Left ventricle myocardium inferior (tissue), 1 donor: Measurements from ENCODE around the gene ODAD3. TPM values are rescaled to one million over a fixed set of nuclear protein-coding genes. Genes with fewer than 3 reads are reported as not detected.
A peak's percentile ranks its signal among the peaks of the same experiment; 100 is the strongest.
"Not testable (repeated sequence)": the region's sequence is repeated elsewhere in the genome, so short reads cannot be mapped to it uniquely, and the experiment has no call there.

Source experiments
- DNase-seq: peaks from one replicate; pipeline ENCODE4 v3.0.0-alpha.2; 2020
- H3K27ac ChIP-seq: fragments of 200-600 bp; replicated peaks from 2 replicates; pipeline ENCODE4 v1.8.0; 2021
- H3K27me3 ChIP-seq: fragments of 200-600 bp; 2 replicates; pipeline ENCODE4 v1.8.0; 2021; ENCODE audit warnings: low read depth
- H3K36me3 ChIP-seq: fragments of 200-600 bp; 2 replicates; pipeline ENCODE4 v1.8.0; 2021
- H3K4me1 ChIP-seq: fragments of 200-600 bp; 2 replicates; pipeline ENCODE4 v1.8.0; 2021
- H3K4me3 ChIP-seq: fragments of 200-600 bp; 2 replicates; pipeline ENCODE4 v1.8.0; 2021; ENCODE audit warnings: mild to moderate bottlenecking, moderate library complexity
- H3K9me3 ChIP-seq: fragments of 200-600 bp; replicated peaks from 2 replicates; pipeline ENCODE4 v1.8.0; 2021
- intact Hi-C: fragments of 100-400 bp; cut with micrococcal nuclease; formaldehyde crosslinking; loops from one replicate; pipeline ENCODE4 v1.11.0; 2022
- total RNA-seq: library from RNA; stranded (reverse); fragmentation: NEBNext Ultra II Directional; extraction: Animal tissue kit (Norgen Biotek cat#: 25700); gene quantifications from one replicate; pipeline ENCODE4 v1.2.1, GENCODE V29; 2021
- TF ChIP-seq, protein P1 (sequence below): fragments of 200-600 bp; IDR thresholded peaks from 2 replicates; pipeline ENCODE4 v1.8.0; 2021; ENCODE audit warnings: antibody characterized with exemption, mild to moderate bottlenecking, borderline replicate concordance
- donor health status: DM: no; HTN: yes; CAD: no; lungs with severe emphysema.

Gene ODAD3
- total RNA-seq, 1 donor from 2014 or later, result 0.77 TPM

DNA sequence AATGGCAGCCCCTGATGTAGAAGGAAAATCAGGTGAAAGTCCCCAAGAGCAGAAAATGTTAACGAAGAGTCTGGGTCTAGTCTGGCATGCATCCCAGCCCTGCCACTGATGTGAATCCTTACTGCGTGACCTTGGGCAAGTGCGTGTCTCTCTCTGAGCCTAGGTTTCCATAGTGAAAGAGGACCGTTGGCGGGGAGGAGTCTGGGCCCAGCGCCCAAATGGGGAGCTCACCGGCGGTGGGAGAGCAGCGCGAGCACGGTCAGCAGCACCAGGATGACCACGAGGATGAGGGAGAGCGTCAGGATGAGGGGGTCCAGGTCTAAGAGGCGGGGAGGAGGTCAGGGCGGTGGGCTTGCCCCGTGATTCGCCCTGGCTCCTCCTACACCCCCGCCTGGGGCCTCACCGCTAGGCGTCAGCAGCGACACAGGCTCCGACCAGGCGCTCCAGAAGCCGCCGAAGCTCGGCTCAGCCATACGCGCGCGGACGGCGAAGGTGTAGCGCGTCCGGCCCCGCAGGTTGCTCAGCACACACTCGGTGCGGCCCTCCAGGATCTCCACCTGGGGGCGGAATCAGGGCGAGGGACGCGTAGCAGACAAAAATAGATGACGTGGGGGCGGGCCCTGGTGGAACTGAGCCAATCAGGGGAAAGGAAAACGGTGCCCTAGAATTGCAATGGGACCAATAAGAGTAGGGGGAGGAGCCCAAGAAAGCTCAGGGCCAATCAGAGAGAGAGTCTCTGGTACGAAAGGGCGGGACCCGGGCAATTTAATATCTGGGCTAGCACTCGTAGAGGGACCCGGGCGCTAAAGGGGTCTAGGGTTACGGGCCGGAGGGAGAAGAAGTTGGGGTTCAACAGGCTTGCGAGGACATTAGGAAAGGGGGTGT lies 54.0 kb downstream of the ODAD3 start:
- intact Hi-C loops, result no loop called here
- peaks cover 71% of the 10 kb centered on the region for H3K4me1 ChIP-seq
- TF ChIP-seq, protein P1, sequence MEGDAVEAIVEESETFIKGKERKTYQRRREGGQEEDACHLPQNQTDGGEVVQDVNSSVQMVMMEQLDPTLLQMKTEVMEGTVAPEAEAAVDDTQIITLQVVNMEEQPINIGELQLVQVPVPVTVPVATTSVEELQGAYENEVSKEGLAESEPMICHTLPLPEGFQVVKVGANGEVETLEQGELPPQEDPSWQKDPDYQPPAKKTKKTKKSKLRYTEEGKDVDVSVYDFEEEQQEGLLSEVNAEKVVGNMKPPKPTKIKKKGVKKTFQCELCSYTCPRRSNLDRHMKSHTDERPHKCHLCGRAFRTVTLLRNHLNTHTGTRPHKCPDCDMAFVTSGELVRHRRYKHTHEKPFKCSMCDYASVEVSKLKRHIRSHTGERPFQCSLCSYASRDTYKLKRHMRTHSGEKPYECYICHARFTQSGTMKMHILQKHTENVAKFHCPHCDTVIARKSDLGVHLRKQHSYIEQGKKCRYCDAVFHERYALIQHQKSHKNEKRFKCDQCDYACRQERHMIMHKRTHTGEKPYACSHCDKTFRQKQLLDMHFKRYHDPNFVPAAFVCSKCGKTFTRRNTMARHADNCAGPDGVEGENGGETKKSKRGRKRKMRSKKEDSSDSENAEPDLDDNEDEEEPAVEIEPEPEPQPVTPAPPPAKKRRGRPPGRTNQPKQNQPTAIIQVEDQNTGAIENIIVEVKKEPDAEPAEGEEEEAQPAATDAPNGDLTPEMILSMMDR, result peak; percentile 84

DNA sequence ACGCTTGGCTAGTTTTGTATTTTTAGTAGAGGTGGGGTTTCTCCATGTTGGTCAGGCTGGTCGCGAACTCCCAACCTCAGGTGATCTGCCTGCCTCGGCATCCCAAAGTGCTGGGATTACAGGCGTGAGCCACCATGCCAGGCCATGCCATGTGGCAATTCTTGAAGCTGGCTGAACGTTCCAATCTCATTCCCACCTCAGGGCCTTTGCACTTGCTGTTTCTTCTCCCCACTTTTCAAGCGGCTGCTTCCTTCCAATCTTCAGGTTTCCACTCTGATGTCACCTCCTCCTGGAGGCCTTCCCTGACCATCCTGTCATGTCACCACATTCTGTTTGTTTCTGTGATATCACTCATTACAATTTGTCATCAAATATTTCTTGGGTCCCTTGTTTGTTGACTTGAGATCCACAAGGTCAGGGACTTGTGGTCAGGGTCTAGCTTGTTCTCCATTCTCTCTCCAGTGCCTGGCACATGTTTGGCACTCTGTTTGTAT lies 55.0 kb downstream of the ODAD3 start:
- H3K27me3 ChIP-seq, result peaks cover 19% of the 10 kb centered on the region
- TF ChIP-seq, protein P1, result no peak
- H3K4me3 ChIP-seq, result peak overlapping the region; percentile 73
- H3K9me3 ChIP-seq, result no peaks in the 10 kb centered on the region
- intact Hi-C loops, result no loop called here
- H3K36me3 ChIP-seq, result no peaks in the 10 kb centered on the region
- H3K27ac ChIP-seq, result no peak overlapping the region
- H3K4me1 ChIP-seq, result peaks cover 79% of the 10 kb centered on the region
- DNase-seq, result no peak

More for the DNA sequence above, 54.0 kb downstream of the ODAD3 start:
- peak; percentile 96 for DNase-seq
- Histone ChIP-seq H3K27me3 (peaks cover 19% of the 10 kb centered on the region), H3K27ac (peak overlapping the region; percentile 80), H3K36me3 (no peaks in the 10 kb centered on the region), H3K4me3 (peak overlapping the region; percentile 73), H3K9me3 (no peaks in the 10 kb centered on the region)

DNA sequence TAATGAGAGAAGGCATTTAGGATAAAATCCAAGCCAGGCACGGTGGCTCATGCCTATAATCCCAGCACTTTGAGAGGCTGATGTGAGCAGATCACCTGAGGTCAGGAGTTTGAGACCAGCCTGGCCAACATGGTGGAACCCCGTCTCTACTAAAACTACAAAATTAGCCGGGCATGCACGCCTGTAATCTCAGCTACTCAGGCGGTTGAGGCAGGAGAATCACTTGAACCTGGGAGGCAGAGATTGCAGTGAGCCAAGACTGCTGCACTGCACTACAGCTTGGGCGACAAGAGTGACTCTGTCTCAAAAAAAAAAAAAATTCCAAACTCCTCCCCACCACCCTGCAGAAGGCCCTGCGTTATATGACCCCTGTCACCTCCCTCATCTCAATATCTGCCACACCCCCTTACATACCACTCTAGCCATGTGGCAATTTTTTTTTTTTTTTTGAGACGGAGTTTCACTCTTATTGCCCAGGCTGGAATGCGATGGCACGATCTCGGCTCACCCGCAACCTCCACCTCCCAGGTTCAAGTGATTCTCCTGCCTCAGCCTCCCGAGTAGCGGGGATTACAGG lies 55.6 kb downstream of the ODAD3 start:
- Histone ChIP-seq H3K27me3 (peaks cover 19% of the 10 kb centered on the region), H3K4me1 (peaks cover 77% of the 10 kb centered on the region)
- DNase-seq, H3K36me3 ChIP-seq, H3K27ac ChIP-seq, H3K9me3 ChIP-seq, H3K4me3 ChIP-seq, intact Hi-C loops: not testable (repeated sequence)

DNA sequence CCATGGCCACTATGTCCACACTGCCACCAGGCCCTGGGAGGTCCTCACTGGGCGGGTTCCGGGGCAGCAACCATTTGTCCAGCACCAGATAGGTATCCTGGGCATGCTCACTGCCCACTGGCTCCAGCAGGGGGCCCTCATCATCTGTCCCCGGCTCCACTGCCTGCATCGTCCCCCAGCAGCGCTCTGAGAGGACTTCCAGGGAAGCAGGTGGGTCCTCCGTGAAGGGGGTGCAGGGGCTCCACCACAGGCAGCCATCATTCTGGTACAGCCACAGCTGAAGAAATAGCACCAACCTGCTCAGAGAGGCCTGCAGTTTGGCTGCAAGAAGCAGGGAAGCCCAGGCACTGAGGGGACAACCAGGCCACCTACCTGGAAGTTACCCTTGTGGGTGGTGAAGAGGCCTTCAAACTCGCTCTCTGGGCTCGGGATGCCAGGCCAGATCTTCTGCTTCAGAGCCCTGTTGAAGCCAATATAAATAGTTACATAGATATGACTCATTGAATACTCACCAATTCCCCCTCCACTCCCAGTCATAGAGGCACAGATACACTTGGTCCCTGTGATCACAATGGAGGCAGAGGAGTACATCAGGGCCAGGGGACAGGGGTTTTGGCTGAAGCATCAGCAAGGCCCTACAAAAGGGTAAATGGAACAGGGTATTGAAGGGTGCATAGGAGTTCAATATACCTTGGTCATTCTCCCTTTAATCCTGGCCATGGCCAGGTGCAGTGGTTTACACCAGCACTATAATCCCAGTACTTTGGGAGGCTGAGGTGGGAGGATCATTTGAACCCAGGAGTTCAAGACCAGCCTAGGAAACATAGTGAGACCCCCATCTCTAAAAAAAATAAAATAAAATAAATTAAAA lies 56.4 kb downstream of the ODAD3 start:
- H3K9me3 ChIP-seq, result no peaks in the 10 kb centered on the region
- intact Hi-C loops, result no loop called here
- no peak overlapping the region for H3K4me3 ChIP-seq
- TF ChIP-seq, protein P1, result peak; percentile 66
- H3K36me3 ChIP-seq, result no peaks in the 10 kb centered on the region
- no peak overlapping the region for H3K27ac ChIP-seq
- H3K4me1 ChIP-seq, result peaks cover 77% of the 10 kb centered on the region
- DNase-seq, result peak; percentile 44
- peaks cover 13% of the 10 kb centered on the region for H3K27me3 ChIP-seq

DNA sequence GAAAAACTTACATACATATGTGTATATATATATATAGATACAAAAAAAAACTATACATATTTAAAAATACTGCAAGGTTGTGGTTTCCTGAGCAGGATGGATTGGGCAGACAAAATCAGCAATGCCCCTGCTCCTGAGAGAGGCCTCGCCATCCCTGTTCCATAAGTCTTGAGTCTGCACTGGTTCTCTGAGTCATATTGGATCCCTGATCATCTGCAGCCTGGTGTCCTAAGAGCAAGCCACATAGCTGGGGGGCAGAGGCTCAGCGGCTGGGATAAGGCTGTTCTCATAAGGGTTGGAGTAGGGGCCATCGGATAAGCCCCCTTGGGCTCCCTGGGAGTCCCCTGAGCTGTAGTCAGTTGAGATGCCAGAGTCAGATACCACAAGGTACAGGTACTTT lies 57.2 kb downstream of the ODAD3 start:
- no peaks in the 10 kb centered on the region for H3K9me3 ChIP-seq
- peaks cover 70% of the 10 kb centered on the region for H3K4me1 ChIP-seq
- DNase-seq, result no peak
- TF ChIP-seq, protein P1, result no peak
- no peak overlapping the region for H3K4me3 ChIP-seq
- H3K36me3 ChIP-seq, result no peaks in the 10 kb centered on the region
- intact Hi-C loops, result no loop called here
- H3K27ac ChIP-seq, result no peak overlapping the region
- H3K27me3 ChIP-seq, result peaks cover 6% of the 10 kb centered on the region
